Body of pancreas (tissue), 4 donors: ENCODE results near the gene C14orf119.

Source experiments
- POLR2A ChIP-seq, 3 donors: fragments of 450-650 bp; IDR thresholded peaks; one replicate each; pipeline ENCODE4 v1.6.1; 2016; ENCODE audit warnings: antibody characterized with exemption in 3 of 3, mild to moderate bottlenecking in 2 of 3
- TF ChIP-seq, protein P1 (sequence below), 7 experiments: fragments of 450-650 bp in 4 of 7; fragments of 200-600 bp in 3 of 7; sonication (generic) in 3 of 7; IDR thresholded peaks; one replicate each; pipeline ENCODE4 v1.5.1; 2016 to 2019; ENCODE audit warnings: antibody characterized with exemption in 7 of 7

DNA sequence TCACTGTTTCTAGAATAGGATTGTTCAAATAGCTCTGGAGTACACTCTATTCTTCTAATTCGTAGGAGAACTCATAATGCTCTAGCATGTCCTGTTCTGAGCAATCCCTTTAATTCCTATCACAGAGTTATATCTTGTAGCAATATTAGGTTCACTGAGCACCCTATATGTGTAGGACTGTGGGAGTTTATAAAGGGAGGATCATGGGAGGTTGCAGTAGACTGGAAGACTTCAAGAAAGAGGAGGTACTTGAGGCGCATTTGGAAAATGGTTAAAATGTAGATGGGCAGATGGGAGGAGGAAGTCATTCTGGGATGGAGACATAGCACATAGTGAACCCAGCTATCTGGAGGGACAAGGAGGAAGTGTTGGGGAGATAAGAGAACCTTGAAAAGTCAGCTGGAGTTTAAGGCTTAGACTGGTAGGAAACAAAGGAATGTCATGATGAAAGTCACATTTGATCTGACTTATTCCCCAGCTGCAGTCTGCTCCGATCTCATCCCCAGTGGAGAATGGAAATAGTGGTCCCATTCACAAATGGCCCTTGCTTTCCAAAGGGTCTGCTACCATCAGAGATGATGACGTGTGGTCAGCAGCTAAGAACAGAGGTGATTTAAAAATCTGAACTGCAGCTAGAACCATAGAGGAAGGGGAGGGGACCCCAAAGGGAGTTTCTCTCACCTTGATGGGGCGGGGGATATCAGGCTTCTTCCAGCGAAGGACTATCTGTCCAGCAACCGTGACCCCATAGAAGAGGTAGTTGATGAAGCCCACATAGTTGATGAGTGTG is 33.9 kb downstream of the C14orf119 start:
- TF ChIP-seq, protein P1, sequence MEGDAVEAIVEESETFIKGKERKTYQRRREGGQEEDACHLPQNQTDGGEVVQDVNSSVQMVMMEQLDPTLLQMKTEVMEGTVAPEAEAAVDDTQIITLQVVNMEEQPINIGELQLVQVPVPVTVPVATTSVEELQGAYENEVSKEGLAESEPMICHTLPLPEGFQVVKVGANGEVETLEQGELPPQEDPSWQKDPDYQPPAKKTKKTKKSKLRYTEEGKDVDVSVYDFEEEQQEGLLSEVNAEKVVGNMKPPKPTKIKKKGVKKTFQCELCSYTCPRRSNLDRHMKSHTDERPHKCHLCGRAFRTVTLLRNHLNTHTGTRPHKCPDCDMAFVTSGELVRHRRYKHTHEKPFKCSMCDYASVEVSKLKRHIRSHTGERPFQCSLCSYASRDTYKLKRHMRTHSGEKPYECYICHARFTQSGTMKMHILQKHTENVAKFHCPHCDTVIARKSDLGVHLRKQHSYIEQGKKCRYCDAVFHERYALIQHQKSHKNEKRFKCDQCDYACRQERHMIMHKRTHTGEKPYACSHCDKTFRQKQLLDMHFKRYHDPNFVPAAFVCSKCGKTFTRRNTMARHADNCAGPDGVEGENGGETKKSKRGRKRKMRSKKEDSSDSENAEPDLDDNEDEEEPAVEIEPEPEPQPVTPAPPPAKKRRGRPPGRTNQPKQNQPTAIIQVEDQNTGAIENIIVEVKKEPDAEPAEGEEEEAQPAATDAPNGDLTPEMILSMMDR (IDR thresholded peaks at IDR 0.05): no peak
- TF ChIP-seq POLR2A (IDR thresholded peaks at IDR 0.05): no peak
